Neutrophil (primary cell): ENCODE data around the gene OGFOD3.

Source experiments
- H3K27ac ChIP-seq: fragments of 200-600 bp; sonication (generic); 2 replicates; pipeline ENCODE4 v1.5.1; 2016; ENCODE audit warnings: mild to moderate bottlenecking, moderate library complexity
- H3K27me3 ChIP-seq: fragments of 200-600 bp; sonication (generic); 2 replicates; pipeline ENCODE4 v1.6.0; 2016; ENCODE audit warnings: mild to moderate bottlenecking
- H3K36me3 ChIP-seq: fragments of 200-600 bp; sonication (generic); 2 replicates; pipeline ENCODE4 v1.5.1; 2017
- H3K4me1 ChIP-seq, 2 experiments: fragments of 200-600 bp in 1 of 2; sonication (generic) in 1 of 2; 1 replicate in 1 of 2; 2 replicates in 1 of 2; pipeline versions ENCODE4 v1.5.1 to v1.6.1; 2013 to 2016; ENCODE audit warnings: low read depth in 1 of 2, low read length in 1 of 2, mild to moderate bottlenecking in 1 of 2, moderate library complexity in 1 of 2; ENCODE audit not compliant: control insufficient read depth in 1 of 2, insufficient read depth in 1 of 2
- H3K4me3 ChIP-seq, 2 experiments: fragments of 200-600 bp in 1 of 2; sonication (generic) in 1 of 2; 1 replicate in 1 of 2; 2 replicates in 1 of 2; pipeline ENCODE4 v1.5.1; 2013 to 2016; ENCODE audit warnings: low read depth in 1 of 2, low read length in 1 of 2, mild to moderate bottlenecking in 1 of 2, moderate library complexity in 1 of 2
- H3K9me3 ChIP-seq: fragments of 200-600 bp; sonication (generic); 2 replicates; pipeline ENCODE4 v1.5.1; 2016
- CTCF ChIP-seq: fragments of 200-600 bp; sonication (generic); IDR thresholded peaks from 2 replicates; pipeline ENCODE4 v1.5.1; 2016; ENCODE audit warnings: antibody characterized with exemption

Gene OGFOD3

DNA sequence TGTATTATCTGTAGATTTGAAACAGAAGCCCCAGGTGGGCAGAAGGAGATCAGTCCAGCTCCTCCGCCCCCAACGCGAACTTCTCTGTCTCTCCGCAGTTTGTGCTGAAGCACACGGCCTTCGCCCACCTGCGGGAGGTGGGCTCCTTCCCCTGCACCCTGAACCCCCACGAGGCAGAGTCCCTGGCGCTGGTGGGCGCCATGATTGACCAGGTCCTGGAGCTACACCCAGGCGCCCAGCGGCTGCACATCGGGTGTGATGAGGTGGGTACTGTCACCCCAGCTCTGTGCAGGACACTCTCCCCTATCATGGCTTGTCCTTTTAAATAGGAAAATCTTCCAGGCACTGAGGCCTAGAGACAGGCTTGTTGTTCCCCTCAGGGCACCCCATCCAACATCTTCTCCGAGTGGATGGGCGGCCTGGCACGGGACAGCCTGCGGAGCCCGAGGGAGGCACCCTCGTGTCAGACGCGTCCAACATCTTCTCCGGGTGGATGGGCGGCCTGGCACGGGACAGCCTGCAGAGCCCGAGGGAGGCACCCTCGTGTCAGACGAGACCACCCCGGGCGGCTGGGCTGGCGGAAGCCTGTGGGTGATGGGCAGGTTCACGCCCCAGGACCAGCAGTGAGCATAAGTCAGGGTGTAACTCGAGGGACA lies 15.3 kb upstream of the OGFOD3 start:
- Histone ChIP-seq H3K27ac (no peak overlapping the region), H3K4me3 (no peak overlapping the region), H3K9me3 (no peaks in the 10 kb centered on the region), H3K36me3 (peaks cover 36% of the 10 kb centered on the region), H3K4me1 (no peaks in the 10 kb centered on the region), H3K27me3 (no peaks in the 10 kb centered on the region)
- no peak for TF ChIP-seq CTCF

GRCh38 chr17:82432017-82432416 lies 13.6 kb upstream of the OGFOD3 start:
- H3K27ac ChIP-seq: no peak overlapping the region
- TF ChIP-seq CTCF: no peak
- no peaks in the 10 kb centered on the region for H3K4me1 ChIP-seq
- H3K9me3 ChIP-seq: no peaks in the 10 kb centered on the region
- no peaks in the 10 kb centered on the region for H3K27me3 ChIP-seq
- peaks cover 26% of the 10 kb centered on the region for H3K36me3 ChIP-seq
- H3K4me3 ChIP-seq: no peak overlapping the region

DNA sequence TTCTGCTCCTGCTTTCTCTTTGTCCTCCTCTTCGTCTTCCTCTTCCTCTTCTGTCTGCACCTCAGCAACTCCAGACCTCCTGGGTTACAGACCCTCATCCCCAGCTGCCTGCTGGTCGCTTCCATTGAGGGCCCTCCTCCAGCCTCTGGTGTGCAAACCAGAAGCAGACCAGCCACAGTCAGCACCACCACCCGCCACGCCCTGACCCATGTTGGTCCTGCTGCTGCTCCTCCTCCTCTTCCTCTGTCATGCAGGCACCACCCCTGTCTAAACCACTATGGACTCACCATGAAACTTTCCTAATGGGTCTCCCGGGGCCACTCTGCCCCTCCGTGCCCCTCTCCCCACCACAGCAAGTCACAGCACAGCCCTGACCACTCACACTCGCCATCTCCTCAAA lies 11.4 kb upstream of the OGFOD3 start:
- H3K4me3 ChIP-seq: no peak overlapping the region
- H3K27me3 ChIP-seq: no peaks in the 10 kb centered on the region
- H3K36me3 ChIP-seq: peaks cover 5% of the 10 kb centered on the region
- no peak for TF ChIP-seq CTCF
- H3K9me3 ChIP-seq: no peaks in the 10 kb centered on the region
- H3K4me1 ChIP-seq: no peaks in the 10 kb centered on the region
- H3K27ac ChIP-seq: no peak overlapping the region

DNA sequence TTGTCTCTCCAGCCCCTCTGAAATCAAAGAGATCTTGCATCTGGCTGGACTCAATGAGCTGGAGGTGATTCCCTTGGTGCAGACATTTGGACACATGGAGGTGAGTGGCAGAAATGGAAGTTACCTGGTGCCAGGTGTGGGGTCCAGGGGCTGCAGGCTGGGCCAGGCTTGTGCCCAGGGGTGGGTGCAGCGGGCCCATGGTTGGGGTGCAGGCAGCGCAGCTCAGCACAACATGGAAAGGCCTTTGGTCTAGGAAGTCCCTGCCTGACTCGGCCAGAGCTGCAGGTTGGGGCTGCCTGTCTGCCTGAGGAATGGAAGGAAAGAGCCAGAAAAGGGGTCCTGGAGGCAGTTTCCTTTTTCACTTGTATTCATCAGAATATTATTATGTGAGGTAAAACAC lies 10.2 kb upstream of the OGFOD3 start:
- Histone ChIP-seq H3K4me3 (no peak overlapping the region), H3K27me3 (no peaks in the 10 kb centered on the region), H3K27ac (no peak overlapping the region), H3K4me1 (no peaks in the 10 kb centered on the region), H3K9me3 (no peaks in the 10 kb centered on the region), H3K36me3 (no peaks in the 10 kb centered on the region)
- no peak for TF ChIP-seq CTCF

DNA sequence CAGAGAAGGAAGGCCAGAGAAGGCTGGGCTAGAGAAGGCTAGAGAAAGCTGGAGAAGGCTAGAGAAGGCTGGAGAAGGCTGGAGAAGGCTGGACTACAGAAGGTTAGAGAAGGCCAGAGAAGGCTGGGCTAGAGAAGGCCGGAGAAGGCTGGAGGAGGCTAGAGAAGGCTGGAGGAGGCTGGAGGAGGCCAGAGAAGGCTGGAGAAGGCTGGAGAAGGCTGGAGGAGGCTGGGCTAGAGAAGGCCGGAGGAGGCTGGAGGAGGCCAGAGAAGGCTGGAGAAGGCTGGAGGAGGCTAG lies 6.4 kb upstream of the OGFOD3 start:
- Histone ChIP-seq H3K4me1 (peaks cover 3 to 4% of the 10 kb centered on the region in 2 experiments), H3K27ac (no peak overlapping the region), H3K27me3 (no peaks in the 10 kb centered on the region), H3K4me3 (no peak overlapping the region), H3K9me3 (no peaks in the 10 kb centered on the region), H3K36me3 (no peaks in the 10 kb centered on the region)
- no peak for TF ChIP-seq CTCF
